Omental fat pad (tissue), 4 donors: Measurements from ENCODE around the gene EFNA5. TPM values are rescaled to one million over a fixed set of nuclear protein-coding genes. Genes with fewer than 3 reads are reported as not detected.

ENCODE experiments used
- ATAC-seq: fragments of 150-250 bp; one replicate; pipeline ENCODE4 v1.9.1; 2016; ENCODE audit warnings: mild to moderate bottlenecking, moderate library complexity; ENCODE audit not compliant: low FRiP score
- DNase-seq: peaks from one replicate; pipeline ENCODE4 v3.0.0-alpha.2; 2019; ENCODE audit warnings: low spot score
- total RNA-seq, 4 donors: library from RNA; depleted of rRNA; stranded (reverse); fragments of >200 nt; gene quantifications; one replicate each; pipeline ENCODE4 v1.1.0, GENCODE V29; 2016
- TF ChIP-seq, protein P1 (sequence below), 3 donors: fragments of 450-650 bp; IDR thresholded peaks; one replicate each; pipeline ENCODE4 v1.5.1; 2016 to 2017; ENCODE audit warnings: antibody characterized with exemption in 3 of 3, mild to moderate bottlenecking in 3 of 3, moderate library complexity in 2 of 3

Gene EFNA5
- total RNA-seq, 4 donors from 2014 or later, result 9.0 to 26.3 (median 14.0) TPM

DNA sequence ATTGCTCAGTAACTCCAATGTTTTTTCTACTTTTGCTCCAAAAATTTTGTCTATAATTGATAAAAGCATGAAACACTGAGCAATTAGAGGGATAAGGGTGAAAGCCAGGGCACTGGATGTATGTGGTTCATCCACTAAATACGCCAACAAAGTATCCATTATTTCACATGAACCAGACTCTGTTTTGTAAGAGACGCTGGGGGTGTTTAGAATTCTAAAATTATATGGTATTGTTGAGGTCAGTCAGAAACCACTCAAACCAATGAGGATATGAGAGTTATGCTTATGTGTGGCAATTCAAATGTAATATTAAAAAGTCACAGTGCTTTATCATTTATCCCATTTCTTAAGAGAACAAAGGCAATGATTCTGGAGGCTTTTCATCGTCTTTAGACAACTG lies 220.2 kb downstream of the EFNA5 start:
- DNase-seq, result no peak
- no peak for ATAC-seq
- TF ChIP-seq, protein P1, sequence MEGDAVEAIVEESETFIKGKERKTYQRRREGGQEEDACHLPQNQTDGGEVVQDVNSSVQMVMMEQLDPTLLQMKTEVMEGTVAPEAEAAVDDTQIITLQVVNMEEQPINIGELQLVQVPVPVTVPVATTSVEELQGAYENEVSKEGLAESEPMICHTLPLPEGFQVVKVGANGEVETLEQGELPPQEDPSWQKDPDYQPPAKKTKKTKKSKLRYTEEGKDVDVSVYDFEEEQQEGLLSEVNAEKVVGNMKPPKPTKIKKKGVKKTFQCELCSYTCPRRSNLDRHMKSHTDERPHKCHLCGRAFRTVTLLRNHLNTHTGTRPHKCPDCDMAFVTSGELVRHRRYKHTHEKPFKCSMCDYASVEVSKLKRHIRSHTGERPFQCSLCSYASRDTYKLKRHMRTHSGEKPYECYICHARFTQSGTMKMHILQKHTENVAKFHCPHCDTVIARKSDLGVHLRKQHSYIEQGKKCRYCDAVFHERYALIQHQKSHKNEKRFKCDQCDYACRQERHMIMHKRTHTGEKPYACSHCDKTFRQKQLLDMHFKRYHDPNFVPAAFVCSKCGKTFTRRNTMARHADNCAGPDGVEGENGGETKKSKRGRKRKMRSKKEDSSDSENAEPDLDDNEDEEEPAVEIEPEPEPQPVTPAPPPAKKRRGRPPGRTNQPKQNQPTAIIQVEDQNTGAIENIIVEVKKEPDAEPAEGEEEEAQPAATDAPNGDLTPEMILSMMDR (IDR thresholded peaks at IDR 0.05), result no peak

DNA sequence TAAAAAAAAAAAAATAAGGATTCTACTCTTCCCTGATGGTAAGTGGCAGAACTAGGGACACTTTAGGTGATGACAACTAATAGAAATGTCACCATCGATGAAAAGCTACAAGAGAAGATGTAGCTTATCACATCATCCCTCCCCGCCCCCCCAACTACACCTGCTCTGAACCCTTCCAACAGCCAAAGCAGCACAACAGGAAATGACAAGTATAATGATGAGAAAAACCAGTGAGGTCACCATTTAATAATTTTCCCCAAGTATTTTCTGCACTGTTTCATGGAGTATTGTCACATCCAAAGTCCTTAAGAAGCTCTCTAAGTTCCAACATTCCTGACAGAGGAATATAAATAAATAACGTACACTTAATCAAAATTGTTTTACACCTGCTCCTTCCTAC lies 221.4 kb downstream of the EFNA5 start:
- no peak for ATAC-seq
- DNase-seq, result no peak
- TF ChIP-seq, protein P1 (IDR thresholded peaks at IDR 0.05), result no peak

DNA sequence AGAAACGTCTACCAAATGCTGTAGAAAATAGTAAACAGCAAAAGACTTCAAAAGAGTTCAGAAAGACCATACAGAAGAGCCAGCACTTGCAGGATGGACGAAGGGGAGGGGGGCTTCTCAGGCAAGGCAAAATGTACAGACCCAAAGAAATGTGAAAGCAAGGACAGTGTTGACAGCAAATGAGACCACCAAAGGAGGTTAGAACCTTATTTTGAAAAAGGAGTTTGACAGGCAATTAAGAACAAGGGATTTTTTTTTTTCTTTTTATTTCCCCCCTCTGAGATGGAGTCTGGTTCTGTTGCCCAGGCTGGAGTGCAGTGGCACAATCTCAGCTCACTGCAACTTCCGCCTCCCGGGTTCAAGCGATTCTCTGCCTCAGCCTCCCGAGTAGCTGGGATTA lies 223.2 kb downstream of the EFNA5 start:
- TF ChIP-seq, protein P1 (IDR thresholded peaks at IDR 0.05), result no peak
- ATAC-seq, result no peak
- no peak for DNase-seq

DNA sequence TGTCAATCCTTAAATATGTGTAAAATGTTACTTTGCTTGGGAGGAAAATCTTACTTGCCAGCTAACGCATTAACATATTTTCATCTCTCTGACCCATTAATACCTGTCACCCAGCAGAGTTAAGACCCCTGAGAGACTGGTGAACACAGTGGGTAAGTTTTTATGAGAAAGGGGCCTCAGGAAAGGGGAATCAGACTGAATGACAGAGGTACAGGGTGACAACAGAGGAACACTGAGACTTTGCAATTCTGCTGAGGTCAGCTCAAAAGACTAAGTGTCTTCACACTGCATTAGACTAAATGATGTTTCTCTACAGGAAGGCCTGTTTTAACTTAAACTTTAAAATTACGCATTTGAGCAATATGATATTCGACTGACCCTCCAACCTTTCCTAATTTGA lies 223.8 kb downstream of the EFNA5 start:
- no peak for DNase-seq
- no peak for ATAC-seq
- TF ChIP-seq, protein P1 (IDR thresholded peaks at IDR 0.05), result no peak

DNA sequence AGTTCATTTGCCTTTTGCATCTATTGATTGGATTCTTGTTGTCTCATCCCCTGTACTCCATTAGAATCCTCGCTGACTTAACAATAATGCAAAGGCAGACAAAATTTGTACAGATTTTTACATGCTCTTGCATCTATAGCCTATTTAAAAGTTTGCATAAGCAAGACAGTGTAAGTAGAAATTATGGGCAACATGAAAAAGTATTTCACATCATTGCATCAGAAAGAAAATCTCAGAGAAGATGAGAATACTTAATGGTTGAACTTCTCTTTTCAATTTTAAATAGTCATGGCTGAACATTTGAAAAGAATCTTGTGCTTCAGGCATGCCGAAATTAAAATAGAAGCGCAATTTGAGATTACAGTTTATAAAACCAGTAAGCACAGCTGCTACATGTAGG lies 226.4 kb downstream of the EFNA5 start:
- ATAC-seq (no peak), DNase-seq (no peak)
- TF ChIP-seq, protein P1 (IDR thresholded peaks at IDR 0.05), result no peak

DNA sequence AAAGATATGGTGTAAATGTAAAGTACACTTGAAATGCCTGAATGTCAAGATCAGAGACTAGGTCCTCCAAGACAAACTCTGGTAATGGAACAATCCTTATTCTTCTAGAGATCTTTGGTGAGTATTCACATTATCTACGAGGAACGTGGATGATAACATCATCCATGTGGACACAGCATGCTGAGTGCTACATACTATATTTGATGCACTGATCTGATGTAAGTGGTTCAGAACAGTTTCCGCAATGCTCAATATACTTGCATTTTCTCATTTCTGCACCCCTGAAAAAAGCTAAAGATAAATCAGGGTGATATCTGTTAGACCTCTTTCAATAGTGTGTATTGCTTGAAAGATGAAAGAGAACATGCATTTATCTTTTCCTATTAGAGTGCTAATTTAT lies 226.8 kb downstream of the EFNA5 start:
- no peak for ATAC-seq
- TF ChIP-seq, protein P1 (IDR thresholded peaks at IDR 0.05), result no peak
- DNase-seq, result no peak

DNA sequence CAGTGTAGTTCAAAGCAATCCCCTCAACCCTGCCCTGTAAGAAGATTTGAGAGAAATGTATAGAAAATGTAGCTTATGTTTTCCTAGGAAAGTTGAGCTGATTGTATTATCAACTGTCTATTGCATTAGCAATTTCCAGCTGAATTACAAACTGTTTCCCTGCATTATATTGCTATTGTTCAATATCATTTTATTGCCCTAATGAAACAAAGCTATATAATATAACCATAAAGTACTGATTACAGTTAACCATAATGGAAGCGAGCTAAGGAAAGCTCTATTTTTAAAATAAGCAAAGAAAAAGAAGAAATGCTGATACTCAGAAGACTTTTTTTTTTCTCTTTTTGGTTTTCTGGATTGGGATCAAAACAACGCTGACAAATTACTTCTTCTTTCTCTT lies 228.3 kb downstream of the EFNA5 start:
- DNase-seq (no peak), ATAC-seq (no peak)
- TF ChIP-seq, protein P1 (IDR thresholded peaks at IDR 0.05), result no peak
